NCI-H226 (cell line): ENCODE results near the gene TAF5L.
"Not testable (repeated sequence)": the region's sequence is repeated elsewhere in the genome, so short reads cannot be mapped to it uniquely, and the experiment has no call there.

ENCODE experiments used
- DNase-seq: peaks from one replicate; pipeline ENCODE4 v3.0.0-alpha.2; 2015

TAF5L gene

GRCh38 chr1:229600229-229600628 lies 25.7 kb downstream of the TAF5L start:
- no peak for DNase-seq

GRCh38 chr1:229599218-229599954 lies 26.5 kb downstream of the TAF5L start:
- DNase-seq = no peak

GRCh38 chr1:229597877-229598276 lies 28.0 kb downstream of the TAF5L start:
- DNase-seq = no peak

GRCh38 chr1:229596925-229597699 lies 28.8 kb downstream of the TAF5L start:
- DNase-seq = no peak

- DNase-seq = not testable (repeated sequence)
Measured at GRCh38 chr1:229595876-229596275, 30.0 kb downstream of the TAF5L start.

GRCh38 chr1:229594227-229595008 lies 31.5 kb downstream of the TAF5L start:
- DNase-seq = no peak

GRCh38 chr1:229593800-229594199 lies 32.1 kb downstream of the TAF5L start:
- DNase-seq = no peak

GRCh38 chr1:229590119-229590518 lies 35.8 kb downstream of the TAF5L start:
- DNase-seq = no peak

GRCh38 chr1:229585338-229585737 lies 40.6 kb downstream of the TAF5L start:
- no peak for DNase-seq

GRCh38 chr1:229582715-229583114 lies 43.2 kb downstream of the TAF5L start:
- no peak for DNase-seq

GRCh38 chr1:229582011-229582694 lies 43.8 kb downstream of the TAF5L start:
- DNase-seq = no peak

GRCh38 chr1:229581485-229581884 lies 44.4 kb downstream of the TAF5L start:
- no peak for DNase-seq

- no peak for DNase-seq
Measured at GRCh38 chr1:229579059-229579673, 46.8 kb downstream of the TAF5L start.

GRCh38 chr1:229578168-229579058 lies 47.5 kb downstream of the TAF5L start:
- DNase-seq = no peak

- no peak for DNase-seq
Measured at GRCh38 chr1:229574679-229575442, 51.1 kb downstream of the TAF5L start.

GRCh38 chr1:229572286-229572685 lies 53.6 kb downstream of the TAF5L start:
- DNase-seq = no peak

GRCh38 chr1:229570891-229571516 lies 54.9 kb downstream of the TAF5L start:
- no peak for DNase-seq

- DNase-seq = no peak
Measured at GRCh38 chr1:229570305-229570704, 55.6 kb downstream of the TAF5L start.

- DNase-seq = no peak
Measured at GRCh38 chr1:229567109-229567868, 58.6 kb downstream of the TAF5L start.
